IMR-90 (cell line): ENCODE measurements around the gene KDM3B. TPM values are rescaled to one million over a fixed set of nuclear protein-coding genes. Genes with fewer than 3 reads are reported as not detected.

ENCODE experiments used
- ATAC-seq: fragments of 200-7000 bp; cut with Tn5 transposase; 2 replicates; pipeline ENCODE4 v1.9.1; 2020; ENCODE audit warnings: low read depth, mild to moderate bottlenecking, moderate library complexity
- BruUV-seq: library from RNA; stranded (reverse); fragments of 400-500 nt; replicated peaks from 2 replicates; lab custom pipeline; 2021; lab: Mats Ljungman, UMichigan
- CTCF ChIA-PET: fragments of 300-600 bp; formaldehyde crosslinking; extraction: SDS; loops from one replicate; lab custom pipeline; 2021; ENCODE audit warnings: antibody characterized with exemption; lab: Yijun Ruan, JAX
- POLR2A ChIA-PET: fragments of 300-600 bp; sonication (Branson Sonifier 250); formaldehyde crosslinking; loops from one replicate; lab custom pipeline; 2022; ENCODE audit warnings: antibody characterized with exemption; ENCODE audit not compliant: unreplicated experiment; lab: Charles Lee
- DNase-seq: peaks from one replicate; pipeline ENCODE4 v3.0.0; 2013
- H2AFZ ChIP-seq: replicated peaks from 2 replicates; pipeline ENCODE3; 2013; ENCODE audit warnings: low read length, mild to moderate bottlenecking; ENCODE audit not compliant: poor library complexity
- H2AK5ac ChIP-seq: 2 replicates; pipeline ENCODE4 v1.6.1; 2013; ENCODE audit warnings: low read depth, low read length, inconsistent platforms
- H2AK9ac ChIP-seq: replicated peaks from 2 replicates; pipeline ENCODE3; 2013; ENCODE audit warnings: mild to moderate bottlenecking, low read depth, low read length, moderate library complexity; ENCODE audit not compliant: poor library complexity
- H2BK120ac ChIP-seq: 2 replicates; pipeline ENCODE4 v1.6.1; 2013; ENCODE audit warnings: low read depth, low read length, inconsistent platforms
- H2BK15ac ChIP-seq: 3 replicates; pipeline ENCODE4 v1.6.1; 2013; ENCODE audit warnings: low read depth, low read length, inconsistent platforms
- H2BK20ac ChIP-seq: 2 replicates; pipeline ENCODE4 v1.6.1; 2013; ENCODE audit warnings: low read depth, mild to moderate bottlenecking, inconsistent platforms, low read length, moderate library complexity
- H2BK5ac ChIP-seq: 2 replicates; pipeline ENCODE4 v1.6.1; 2013; ENCODE audit warnings: mild to moderate bottlenecking, low read depth, low read length, inconsistent platforms; ENCODE audit not compliant: poor library complexity, severe bottlenecking
- H3K14ac ChIP-seq: replicated peaks from 2 replicates; pipeline ENCODE4 v1.6.1; 2013; ENCODE audit warnings: low read depth, low read length, inconsistent platforms
- H3K18ac ChIP-seq: 2 replicates; pipeline ENCODE4 v1.6.1; 2013; ENCODE audit warnings: low read depth, low read length, control low read depth
- H3K23ac ChIP-seq: 2 replicates; pipeline ENCODE4 v1.6.1; 2013; ENCODE audit warnings: low read depth, low read length, inconsistent platforms
- H3K27ac ChIP-seq: 2 replicates; pipeline ENCODE4 v1.5.1; 2013; ENCODE audit warnings: mild to moderate bottlenecking, control low read depth, low read length; ENCODE audit not compliant: insufficient read depth
- H3K27me3 ChIP-seq: 2 replicates; pipeline ENCODE4 v1.6.1; 2013; ENCODE audit warnings: low read length; ENCODE audit not compliant: control insufficient read depth, insufficient read depth
- H3K36me3 ChIP-seq: 2 replicates; pipeline ENCODE4 v1.6.1; 2013; ENCODE audit warnings: low read length, mixed read lengths; ENCODE audit not compliant: control insufficient read depth, insufficient read depth
- H3K4ac ChIP-seq: 2 replicates; pipeline ENCODE4 v1.6.1; 2013; ENCODE audit warnings: low read depth, low read length, inconsistent platforms
- H3K4me1 ChIP-seq: 2 replicates; pipeline ENCODE4 v1.6.1; 2013; ENCODE audit warnings: low read length, mixed read lengths; ENCODE audit not compliant: control insufficient read depth, insufficient read depth
- H3K4me2 ChIP-seq: 2 replicates; pipeline ENCODE4 v1.6.1; 2013; ENCODE audit warnings: low read depth, mild to moderate bottlenecking, control low read depth, low read length, moderate library complexity
- H3K4me3 ChIP-seq: 2 replicates; pipeline ENCODE4 v1.5.1; 2013; ENCODE audit warnings: low read depth, mild to moderate bottlenecking, control low read depth, low read length, moderate library complexity; ENCODE audit not compliant: insufficient read depth
- H3K56ac ChIP-seq: 2 replicates; pipeline ENCODE4 v1.6.1; 2013; ENCODE audit warnings: low read length, inconsistent platforms; ENCODE audit not compliant: insufficient read depth; ENCODE audit errors: extremely low read depth
- H3K79me1 ChIP-seq, 2 experiments: 2 replicates each; pipeline ENCODE4 v1.6.1; 2013; ENCODE audit warnings: low read length in 2 of 2, inconsistent platforms in 1 of 2, low read depth in 1 of 2
- H3K9ac ChIP-seq: 2 replicates; pipeline ENCODE4 v1.6.1; 2013; ENCODE audit warnings: low read depth, low read length, control low read depth
- H3K9me1 ChIP-seq: 2 replicates; pipeline ENCODE4 v1.6.1; 2013; ENCODE audit warnings: low read length, inconsistent platforms; ENCODE audit not compliant: insufficient read depth
- H3K9me3 ChIP-seq: 2 replicates; pipeline ENCODE4 v1.6.1; 2013; ENCODE audit warnings: low read length; ENCODE audit not compliant: control insufficient read depth, insufficient read depth
- H4K20me1 ChIP-seq: 2 replicates; pipeline ENCODE4 v1.6.1; 2013; ENCODE audit warnings: low read length, inconsistent platforms; ENCODE audit not compliant: insufficient read depth
- H4K5ac ChIP-seq: 2 replicates; pipeline ENCODE4 v1.6.1; 2013; ENCODE audit warnings: mild to moderate bottlenecking, low read depth, low read length, control low read depth
- H4K8ac ChIP-seq, 2 experiments: 2 replicates each; pipeline ENCODE4 v1.6.1; 2013; ENCODE audit warnings: low read depth in 2 of 2, low read length in 2 of 2, control low read depth in 1 of 2, inconsistent platforms in 1 of 2
- H4K91ac ChIP-seq: 2 replicates; pipeline ENCODE4 v1.6.1; 2013; ENCODE audit warnings: low read depth, low read length, inconsistent platforms; ENCODE audit not compliant: insufficient read depth
- BHLHE40 ChIP-seq: fragments of 150-350 bp; IDR thresholded peaks from 2 replicates; pipeline ENCODE4 v1.6.1; 2016; ENCODE audit warnings: mild to moderate bottlenecking, low read depth, low read length
- CEBPB ChIP-seq: IDR thresholded peaks from 2 replicates; pipeline ENCODE4 v1.6.1; 2012; ENCODE audit warnings: low read depth, low read length, improper control_type of control experiment
- CHD1 ChIP-seq: IDR thresholded peaks from 2 replicates; pipeline ENCODE4 v1.6.1; 2012; ENCODE audit warnings: low read depth, low read length, improper control_type of control experiment
- CTCF ChIP-seq: conservative IDR thresholded peaks from 2 replicates; pipeline ENCODE4 v1.5.1; 2012; ENCODE audit warnings: mild to moderate bottlenecking, low read depth, low read length, improper control_type of control experiment
- FOS ChIP-seq: fragments of 150-350 bp; IDR thresholded peaks from 2 replicates; pipeline ENCODE4 v1.6.1; 2016; ENCODE audit warnings: low read depth, low read length
- MAFK ChIP-seq: IDR thresholded peaks from 2 replicates; pipeline ENCODE4 v1.6.1; 2012; ENCODE audit warnings: low read depth, low read length, improper control_type of control experiment
- MAZ ChIP-seq: IDR thresholded peaks from 2 replicates; pipeline ENCODE4 v1.6.1; 2012; ENCODE audit warnings: low read depth, mild to moderate bottlenecking, low read length, improper control_type of control experiment, moderate library complexity, borderline replicate concordance
- MXI1 ChIP-seq: IDR thresholded peaks from 2 replicates; pipeline ENCODE4 v1.6.1; 2012; ENCODE audit warnings: low read depth, mild to moderate bottlenecking, low read length, moderate library complexity, borderline replicate concordance
- NFE2L2 ChIP-seq: fragments of 150-350 bp; IDR thresholded peaks from 2 replicates; pipeline ENCODE4 v1.6.1; 2016; ENCODE audit warnings: low read depth, mild to moderate bottlenecking, low read length
- POLR2A ChIP-seq: IDR thresholded peaks from 2 replicates; pipeline ENCODE4 v1.6.1; 2012; ENCODE audit warnings: mild to moderate bottlenecking, low read depth, low read length
- RAD21 ChIP-seq: IDR thresholded peaks from 2 replicates; pipeline ENCODE4 v1.6.1; 2012; ENCODE audit warnings: low read length, improper control_type of control experiment
- RCOR1 ChIP-seq: IDR thresholded peaks from 2 replicates; pipeline ENCODE4 v1.6.1; 2012; ENCODE audit warnings: mild to moderate bottlenecking, low read length, improper control_type of control experiment; ENCODE audit not compliant: insufficient replicate concordance
- RFX5 ChIP-seq: IDR thresholded peaks from 2 replicates; pipeline ENCODE4 v1.8.0; 2012; ENCODE audit warnings: low read depth, mild to moderate bottlenecking, low read length, moderate library complexity
- SMC3 ChIP-seq: fragments of 150-350 bp; IDR thresholded peaks from 2 replicates; pipeline ENCODE4 v1.6.1; 2016; ENCODE audit warnings: low read depth, mild to moderate bottlenecking, antibody characterized with exemption, low read length, moderate library complexity
- USF2 ChIP-seq: fragments of 150-350 bp; IDR thresholded peaks from 2 replicates; pipeline ENCODE4 v1.6.1; 2017; ENCODE audit warnings: mild to moderate bottlenecking, antibody characterized with exemption, low read length, low read depth
- WGBS, 2 experiments: methylation state at CpG; one replicate each; pipeline versions ENCODE4 v1.1.5 to v1.1.7; 2013; ENCODE audit warnings: missing lambda C conversion rate in 2 of 2; ENCODE audit not compliant: insufficient read length in 1 of 2; ENCODE audit errors: extremely low coverage in 2 of 2; 5-methylcytosine and 5-hydroxymethylcytosine counted together
- dilution Hi-C: fragments of 300-500 bp; cut with HindIII; formaldehyde crosslinking; loops from one replicate; pipeline ENCODE4 v1.14.3; 2018; ENCODE audit warnings: low sequenced_read_pairs; ENCODE audit not compliant: unreplicated experiment
- in situ Hi-C: fragments of 300-500 bp; cut with MboI; formaldehyde crosslinking; loops from 3 replicates; pipeline ENCODE4 v1.14.3; 2019; ENCODE audit warnings: low sequenced_read_pairs, inconsistent platforms, mixed read lengths
- intact Hi-C: fragments of 100-400 bp; cut with micrococcal nuclease; formaldehyde crosslinking; loops from 2 replicates; pipeline ENCODE4 v1.10.0; 2022
- polyA plus RNA-seq, 3 experiments: library from polyadenylated mRNA; depleted of rRNA; stranded (reverse); fragments of >200 nt; gene quantifications; 2 replicates each; pipeline ENCODE4 v1.2.3, GENCODE V29; 2012; ENCODE audit warnings: low replicate concordance in 1 of 3
- total RNA-seq: library from RNA; depleted of rRNA; stranded (reverse); fragments of >200 nt; gene quantifications from 2 replicates; pipeline ENCODE4 v1.2.3, GENCODE V29; 2012
- TF ChIP-seq, protein P1 (sequence below): fragments of 150-350 bp; IDR thresholded peaks from 2 replicates; pipeline ENCODE4 v1.6.1; 2016; ENCODE audit warnings: low read depth, mild to moderate bottlenecking, low read length, moderate library complexity, borderline replicate concordance

The KDM3B gene
- total and polyA plus RNA-seq, 2 of the 4 experiments (the other 2 are of a cell fraction), result 19.4 to 35.8 TPM

GRCh38 chr5:138360941-138361452, 8.5 kb downstream of the KDM3B start:
- H4K5ac ChIP-seq, result no peak overlapping the region
- no peak overlapping the region for H3K4ac ChIP-seq
- H3K4me1 ChIP-seq, result no peaks in the 10 kb centered on the region
- no peaks in the 10 kb centered on the region for H3K9me3 ChIP-seq
- H3K27ac ChIP-seq, result no peak overlapping the region
- ATAC-seq, result no peak
- no peaks in the 10 kb centered on the region; the same call in 1 of the 2 replicates for H3K9me1 ChIP-seq
- H2BK20ac ChIP-seq, result no peak overlapping the region
- ChIA-PET POLR2A (no interaction called here), CTCF (no interaction called here)
- H3K23ac ChIP-seq, result no peak overlapping the region
- no TSS peak for BruUV-seq
- no peak overlapping the region for H3K9ac ChIP-seq
- intact Hi-C loops (no loop called here), dilution Hi-C loops (no loop called here), in situ Hi-C loops (no loop called here)
- H4K20me1 ChIP-seq, result peaks cover 52% of the 10 kb centered on the region
- H3K56ac ChIP-seq, result no peak overlapping the region
- H4K91ac ChIP-seq, result no peak overlapping the region
- peaks cover 3 to 32% of the 10 kb centered on the region in 2 experiments for H3K79me1 ChIP-seq
- no peak overlapping the region for H3K4me2 ChIP-seq
- H3K27me3 ChIP-seq, result no peaks in the 10 kb centered on the region
- no peak overlapping the region for H2AK9ac ChIP-seq
- WGBS, 2 experiments, result no CpG with 5 or more reads among the region's 1 CpG
- H4K8ac ChIP-seq, result no peak overlapping the region
- H3K4me3 ChIP-seq, result no peak overlapping the region
- H3K18ac ChIP-seq, result no peak overlapping the region
- no peak overlapping the region for H2AFZ ChIP-seq
- H2BK5ac ChIP-seq, result no peak overlapping the region
- no peaks in the 10 kb centered on the region for H3K36me3 ChIP-seq
- no peak overlapping the region for H2BK120ac ChIP-seq
- H2AK5ac ChIP-seq, result no peak overlapping the region
- H3K14ac ChIP-seq, result no peak overlapping the region
- TF ChIP-seq RAD21 (no peak), MAZ (no peak), USF2 (no peak), MAFK (no peak), RFX5 (no peak), MXI1 (no peak), NFE2L2 (no peak), FOS (no peak), CEBPB (no peak), CTCF (no peak), CHD1 (no peak), SMC3 (no peak), BHLHE40 (no peak), RCOR1 (no peak), POLR2A (no peak)
- TF ChIP-seq, protein P1, sequence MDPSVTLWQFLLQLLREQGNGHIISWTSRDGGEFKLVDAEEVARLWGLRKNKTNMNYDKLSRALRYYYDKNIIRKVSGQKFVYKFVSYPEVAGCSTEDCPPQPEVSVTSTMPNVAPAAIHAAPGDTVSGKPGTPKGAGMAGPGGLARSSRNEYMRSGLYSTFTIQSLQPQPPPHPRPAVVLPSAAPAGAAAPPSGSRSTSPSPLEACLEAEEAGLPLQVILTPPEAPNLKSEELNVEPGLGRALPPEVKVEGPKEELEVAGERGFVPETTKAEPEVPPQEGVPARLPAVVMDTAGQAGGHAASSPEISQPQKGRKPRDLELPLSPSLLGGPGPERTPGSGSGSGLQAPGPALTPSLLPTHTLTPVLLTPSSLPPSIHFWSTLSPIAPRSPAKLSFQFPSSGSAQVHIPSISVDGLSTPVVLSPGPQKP, result no peak
- no peak overlapping the region for H2BK15ac ChIP-seq
- DNase-seq, result no peak
